Endothelial cell of umbilical vein (primary cell): ENCODE results near the gene DAP3.
"Not testable (repeated sequence)": the region's sequence is repeated elsewhere in the genome, so short reads cannot be mapped to it uniquely, and the experiment has no call there.

ENCODE experiments used
- EZH2 ChIP-seq: IDR thresholded peaks from 2 replicates; pipeline ENCODE4 v1.6.1; 2012; ENCODE audit warnings: borderline replicate concordance, low read depth, mild to moderate bottlenecking, moderate library complexity, low read length, inconsistent platforms; ENCODE audit not compliant: severe bottlenecking
- FOS ChIP-seq: IDR thresholded peaks from 2 replicates; pipeline ENCODE4 v1.6.1; 2011; ENCODE audit warnings: mild to moderate bottlenecking, low read length, moderate library complexity, borderline replicate concordance; ENCODE audit not compliant: insufficient read depth
- JUN ChIP-seq: IDR thresholded peaks from 2 replicates; pipeline ENCODE4 v1.6.1; 2011; ENCODE audit warnings: borderline replicate concordance, low read depth; ENCODE audit not compliant: insufficient read length, insufficient read depth
- POLR2A ChIP-seq: IDR thresholded peaks from 2 replicates; pipeline ENCODE4 v1.6.1; 2012; ENCODE audit warnings: low read depth, mild to moderate bottlenecking, control low read depth, low read length
- POLR2AphosphoS5 ChIP-seq: IDR thresholded peaks from 2 replicates; pipeline ENCODE4 v1.6.1; 2012; ENCODE audit warnings: low read depth, mild to moderate bottlenecking, control low read depth, low read length, moderate library complexity; ENCODE audit not compliant: insufficient read depth
- TF ChIP-seq, protein P1 (sequence below), 2 donors: IDR thresholded peaks; 1 replicate in 1 of 2; 2 replicates in 1 of 2; pipeline ENCODE4 v1.5.1; 2011; ENCODE audit warnings: low read length in 2 of 2, mild to moderate bottlenecking in 2 of 2, moderate library complexity in 2 of 2, control low read depth in 1 of 2, inconsistent platforms in 1 of 2, low read depth in 1 of 2; ENCODE audit not compliant: insufficient read depth in 1 of 2; ENCODE audit errors: extremely low read depth in 1 of 2
- TF ChIP-seq, protein P2 (sequence below): IDR thresholded peaks from 2 replicates; pipeline ENCODE4 v1.6.1; 2011; ENCODE audit not compliant: insufficient read depth, insufficient read length

DNA sequence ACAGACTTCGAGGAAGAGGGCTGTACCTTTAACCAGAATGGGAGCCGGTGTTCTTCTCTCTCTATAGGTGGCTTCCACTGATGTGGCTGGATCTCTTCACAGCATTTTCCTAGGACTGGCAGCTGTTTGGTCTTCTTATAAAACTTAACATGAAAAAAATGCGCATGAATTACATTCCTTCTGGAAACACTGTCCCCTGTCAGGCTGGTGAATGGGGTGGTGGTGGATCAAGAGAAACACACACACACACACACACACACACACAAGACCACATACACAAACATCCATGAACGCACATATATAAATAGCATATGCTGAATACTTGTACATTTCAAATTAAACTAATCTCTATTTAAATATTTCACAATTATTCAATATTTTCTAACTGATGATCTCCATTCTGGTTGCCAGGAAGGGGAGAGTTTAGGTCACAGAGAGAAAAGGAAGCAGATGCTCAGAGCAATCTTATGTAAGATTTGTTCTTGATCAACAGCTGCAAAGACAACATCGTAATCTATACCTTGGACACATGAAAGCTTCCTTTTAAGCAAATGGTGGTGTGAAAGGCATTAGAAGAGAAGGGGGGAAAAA is 78.6 kb downstream of the DAP3 start:
- TF ChIP-seq EZH2, POLR2A, FOS, POLR2AphosphoS5, JUN: not testable (repeated sequence)
- TF ChIP-seq, protein P1, sequence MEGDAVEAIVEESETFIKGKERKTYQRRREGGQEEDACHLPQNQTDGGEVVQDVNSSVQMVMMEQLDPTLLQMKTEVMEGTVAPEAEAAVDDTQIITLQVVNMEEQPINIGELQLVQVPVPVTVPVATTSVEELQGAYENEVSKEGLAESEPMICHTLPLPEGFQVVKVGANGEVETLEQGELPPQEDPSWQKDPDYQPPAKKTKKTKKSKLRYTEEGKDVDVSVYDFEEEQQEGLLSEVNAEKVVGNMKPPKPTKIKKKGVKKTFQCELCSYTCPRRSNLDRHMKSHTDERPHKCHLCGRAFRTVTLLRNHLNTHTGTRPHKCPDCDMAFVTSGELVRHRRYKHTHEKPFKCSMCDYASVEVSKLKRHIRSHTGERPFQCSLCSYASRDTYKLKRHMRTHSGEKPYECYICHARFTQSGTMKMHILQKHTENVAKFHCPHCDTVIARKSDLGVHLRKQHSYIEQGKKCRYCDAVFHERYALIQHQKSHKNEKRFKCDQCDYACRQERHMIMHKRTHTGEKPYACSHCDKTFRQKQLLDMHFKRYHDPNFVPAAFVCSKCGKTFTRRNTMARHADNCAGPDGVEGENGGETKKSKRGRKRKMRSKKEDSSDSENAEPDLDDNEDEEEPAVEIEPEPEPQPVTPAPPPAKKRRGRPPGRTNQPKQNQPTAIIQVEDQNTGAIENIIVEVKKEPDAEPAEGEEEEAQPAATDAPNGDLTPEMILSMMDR (IDR thresholded peaks at IDR 0.05; ENCODE audit: extremely low read depth in 1 of 2, insufficient read depth in 1 of 2, low read depth in 1 of 2, low read length in 2 of 2) = not testable (repeated sequence)
- TF ChIP-seq, protein P2, sequence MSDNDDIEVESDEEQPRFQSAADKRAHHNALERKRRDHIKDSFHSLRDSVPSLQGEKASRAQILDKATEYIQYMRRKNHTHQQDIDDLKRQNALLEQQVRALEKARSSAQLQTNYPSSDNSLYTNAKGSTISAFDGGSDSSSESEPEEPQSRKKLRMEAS = not testable (repeated sequence)
